T-cell (primary cell): ENCODE results near the gene GUCD1. TPM values are rescaled to one million over a fixed set of nuclear protein-coding genes. Genes with fewer than 3 reads are reported as not detected.
"Not testable (repeated sequence)": the region's sequence is repeated elsewhere in the genome, so short reads cannot be mapped to it uniquely, and the experiment has no call there.

ENCODE experiments used
- ATAC-seq, 4 experiments: fragments of 200-7000 bp in 3 of 4; fragments of 150-1000 bp in 1 of 4; cut with Tn5 transposase; replicated peaks in 1 of 4; 1 replicate in 3 of 4; 2 replicates in 1 of 4; pipeline ENCODE4 v1.10.0; 2021; ENCODE audit warnings: moderate library complexity in 3 of 4, mild to moderate bottlenecking in 2 of 4, moderate number of reproducible peaks in 1 of 4
- CTCF ChIA-PET, 2 donors: fragments of 300-600 bp; sonication (Branson Sonifier 250); formaldehyde crosslinking; loops; one replicate each; lab custom pipeline; 2022; ENCODE audit warnings: antibody characterized with exemption in 2 of 2; lab: Charles Lee
- POLR2A ChIA-PET, 2 donors: fragments of 300-600 bp; sonication (Branson Sonifier 250); formaldehyde crosslinking; loops; one replicate each; lab custom pipeline; 2022; ENCODE audit warnings: antibody characterized with exemption in 2 of 2; lab: Charles Lee
- DNase-seq, 35 experiments: peaks; one replicate each; pipeline versions ENCODE4 v3.0.0 to v3.0.0-alpha.2; 2013 to 2023
- H3K27ac ChIP-seq: one replicate; pipeline ENCODE4 v1.5.1; 2013; ENCODE audit warnings: low read length
- H3K27me3 ChIP-seq, 2 experiments: replicated peaks in 1 of 2; 1 replicate in 1 of 2; 2 replicates in 1 of 2; pipeline versions ENCODE4 v1.6.1 to v1.7.0; 2013; ENCODE audit warnings: low read length in 1 of 2, mixed read lengths in 1 of 2; ENCODE audit not compliant: control insufficient read depth in 2 of 2, insufficient read depth in 2 of 2; ENCODE audit errors: extremely low read depth in 1 of 2
- H3K36me3 ChIP-seq, 2 donors: 1 replicate in 1 of 2; 2 replicates in 1 of 2; pipeline versions ENCODE4 v1.6.1 to v1.7.0; 2013; ENCODE audit warnings: low read length in 1 of 2; ENCODE audit not compliant: control insufficient read depth in 2 of 2, insufficient read depth in 1 of 2; ENCODE audit errors: extremely low read depth in 1 of 2
- H3K4me1 ChIP-seq, 2 experiments: 1 replicate in 1 of 2; 2 replicates in 1 of 2; pipeline versions ENCODE4 v1.6.1 to v1.7.0; 2013; ENCODE audit warnings: low read length in 2 of 2, mixed read lengths in 1 of 2; ENCODE audit not compliant: insufficient read depth in 2 of 2, control insufficient read depth in 1 of 2; ENCODE audit errors: extremely low read depth in 1 of 2
- H3K4me3 ChIP-seq, 2 donors: 1 replicate in 1 of 2; 2 replicates in 1 of 2; pipeline versions ENCODE4 v1.5.1 to v1.7.0; 2013; ENCODE audit warnings: mild to moderate bottlenecking in 2 of 2, low read length in 1 of 2, moderate library complexity in 1 of 2; ENCODE audit not compliant: control insufficient read depth in 1 of 2; ENCODE audit errors: extremely low read depth in 1 of 2
- H3K9me3 ChIP-seq: 2 replicates; pipeline ENCODE4 v1.7.0; 2013
- H3K27ac Mint-ChIP-seq, 2 donors: one replicate each; pipeline ENCODE4 v1.8.0; 2020 to 2021; ENCODE audit warnings: mild to moderate bottlenecking in 2 of 2, mixed read lengths in 2 of 2
- H3K27me3 Mint-ChIP-seq, 2 donors: one replicate each; pipeline ENCODE4 v1.8.0; 2021 to 2022; ENCODE audit warnings: mixed read lengths in 2 of 2
- H3K36me3 Mint-ChIP-seq: one replicate; pipeline ENCODE4 v1.8.0; 2021; ENCODE audit warnings: mixed read lengths
- H3K4me1 Mint-ChIP-seq, 3 donors: one replicate each; pipeline ENCODE4 v1.8.0; 2020 to 2022; ENCODE audit warnings: mixed read lengths in 3 of 3, mild to moderate bottlenecking in 1 of 3
- H3K4me3 Mint-ChIP-seq, 3 donors: one replicate each; pipeline ENCODE4 v1.8.0; 2020 to 2022; ENCODE audit warnings: mild to moderate bottlenecking in 3 of 3, mixed read lengths in 3 of 3, moderate library complexity in 3 of 3
- H3K9me3 Mint-ChIP-seq, 3 donors: one replicate each; pipeline ENCODE4 v1.8.0; 2020 to 2022; ENCODE audit warnings: mixed read lengths in 3 of 3
- WGBS: methylation state at CpG from one replicate; pipeline ENCODE4 v1.1.5; 2013; ENCODE audit warnings: missing lambda C conversion rate; ENCODE audit not compliant: insufficient coverage; 5-methylcytosine and 5-hydroxymethylcytosine counted together
- total RNA-seq, 35 experiments: library from RNA in 6 of 35; stranded (reverse) in 6 of 35; fragments of 120-200 nt in 1 of 35; gene quantifications; one replicate each; pipeline versions ENCODE4 v1.2.1 to v1.2.4 and lab custom pipeline; 2013 to 2026

The GUCD1 gene
- total RNA-seq, 5 donors from 2014 or later (not counting 1 experiment from before 2014, with no cell fraction given), result 51.2 to 81.8 (median 73.0) TPM

DNA sequence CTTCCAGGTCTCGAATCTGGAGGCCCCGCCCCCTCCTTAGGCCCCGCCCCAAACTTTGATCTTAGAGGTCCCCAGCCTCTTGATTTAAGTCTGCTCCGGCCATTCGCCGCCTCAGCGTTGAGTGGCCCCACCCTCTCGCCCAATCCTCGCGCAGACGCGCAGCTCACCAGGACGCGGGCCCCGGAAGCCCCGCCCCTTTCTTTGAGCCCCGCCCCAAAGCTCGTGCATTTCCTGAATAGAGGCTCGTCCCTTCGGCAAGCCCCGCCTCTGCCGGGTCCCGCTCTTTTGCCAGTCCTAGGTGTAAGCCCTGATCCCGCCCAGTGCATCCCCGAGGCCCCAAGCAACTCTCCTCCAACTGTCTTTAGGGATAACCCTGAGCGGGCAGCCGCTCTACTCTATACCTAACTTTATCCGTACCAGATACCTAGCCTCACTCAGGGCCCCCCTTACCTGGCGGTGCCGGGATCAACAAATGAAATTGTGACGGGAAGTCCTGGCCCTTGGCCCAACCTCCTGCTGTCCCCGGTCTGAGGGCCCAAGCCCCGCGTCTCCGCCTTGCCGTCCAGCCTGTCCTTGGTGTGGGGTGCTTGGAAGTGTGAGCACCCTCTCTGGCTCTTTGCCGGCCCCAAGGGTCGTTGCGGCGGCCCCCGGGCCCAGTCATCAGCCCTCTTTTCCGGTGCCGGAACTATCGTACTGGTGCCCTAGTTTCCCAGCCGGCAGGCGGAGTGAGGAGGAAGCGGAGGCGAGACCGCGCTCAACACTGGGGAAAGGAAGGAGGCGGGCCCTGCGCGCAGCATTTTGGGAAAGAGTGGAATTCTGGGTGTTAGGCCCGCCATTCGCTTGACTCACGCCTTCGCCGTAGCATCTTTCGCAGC is 464 bp upstream of the GUCD1 start, which contains the start of gene SNRPD3:
Gene SNRPD3 (plus strand): TSS at position 835 of the 875 bp plus-strand sequence. CDS start 1,676 bp downstream, outside the sequence.
- H3K36me3 Mint-ChIP-seq, result peaks cover 20% of the 10 kb centered on the region
- H3K27ac Mint-ChIP-seq, result peak within 1 kb of the TSS; percentile 98 to 99
- DNase-seq (peak; percentile 95 to 100 (median 100)), ATAC-seq (peak; percentile 82 to 89 (median 84))
- peak within 1 kb of the TSS; percentile 93 to 99 (median 98) for H3K4me3 Mint-ChIP-seq
- Histone ChIP-seq H3K36me3 (peaks cover 4 to 35% of the 10 kb centered on the region in 2 donors), H3K4me1 (peaks cover 19 to 55% of the 10 kb centered on the region in 2 experiments), H3K4me3 (peak within 1 kb of the TSS; percentile 87 to 92), H3K9me3 (no peaks in the 10 kb centered on the region), H3K27me3 (no peaks in the 10 kb centered on the region), H3K27ac (peak within 1 kb of the TSS; percentile 87)
- H3K9me3 Mint-ChIP-seq, result no peaks in the 10 kb centered on the region
- peaks cover 65 to 73% (median 72%) of the 10 kb centered on the region in 3 donors for H3K4me1 Mint-ChIP-seq
- ChIA-PET POLR2A (interaction anchor here (0.5 to 0.7 kb wide), 3 partner anchors 40 to 433 kb away, joined by 3 to 4 read pairs (median 3); no protein-coding TSS in a partner anchor), CTCF (interaction anchor here (0.6 to 0.7 kb wide), 4 partner anchors 235 to 736 kb away, joined by 3 to 8 read pairs (median 5); no protein-coding TSS in a partner anchor)
- H3K27me3 Mint-ChIP-seq, result no peaks in the 10 kb centered on the region
- under 1% methylated on average over 59 of the region's 59 CpGs for WGBS

DNA sequence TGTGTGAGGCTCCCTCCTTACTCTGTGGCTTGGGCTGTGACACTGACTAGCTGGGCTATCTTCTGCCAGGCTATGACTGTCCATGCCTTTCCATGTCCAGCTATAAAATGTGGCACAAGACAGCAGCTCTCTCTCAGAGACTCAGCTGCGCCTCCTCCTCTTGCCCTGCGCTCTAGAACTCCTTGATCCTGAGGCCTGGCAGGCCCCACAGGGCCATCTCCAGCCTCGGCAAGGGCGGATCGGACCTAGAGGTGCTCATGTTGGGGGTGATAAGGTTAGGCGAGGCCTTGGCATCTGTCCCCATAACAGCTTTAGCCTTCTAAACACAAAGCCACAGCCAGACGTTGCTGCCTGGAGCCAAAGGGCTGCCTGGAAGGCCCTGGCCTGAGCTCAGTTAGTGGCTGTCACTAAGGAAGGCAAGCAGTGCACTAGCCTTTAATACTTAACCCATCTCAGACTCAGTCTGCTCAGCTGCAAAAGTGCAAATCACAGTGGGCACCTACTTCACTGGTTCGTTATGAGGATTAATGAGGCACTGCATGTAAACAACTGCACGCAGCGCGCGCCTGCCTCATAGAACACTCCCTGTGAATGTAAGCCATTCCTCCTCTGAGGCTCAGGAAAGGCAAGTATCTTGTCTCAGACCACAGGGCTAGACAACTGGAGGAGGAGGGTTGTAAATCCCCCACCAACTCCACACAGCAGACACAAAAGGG is 1.2 kb downstream of the GUCD1 start:
- peak overlapping the region; percentile 93 for H3K27ac Mint-ChIP-seq

DNA sequence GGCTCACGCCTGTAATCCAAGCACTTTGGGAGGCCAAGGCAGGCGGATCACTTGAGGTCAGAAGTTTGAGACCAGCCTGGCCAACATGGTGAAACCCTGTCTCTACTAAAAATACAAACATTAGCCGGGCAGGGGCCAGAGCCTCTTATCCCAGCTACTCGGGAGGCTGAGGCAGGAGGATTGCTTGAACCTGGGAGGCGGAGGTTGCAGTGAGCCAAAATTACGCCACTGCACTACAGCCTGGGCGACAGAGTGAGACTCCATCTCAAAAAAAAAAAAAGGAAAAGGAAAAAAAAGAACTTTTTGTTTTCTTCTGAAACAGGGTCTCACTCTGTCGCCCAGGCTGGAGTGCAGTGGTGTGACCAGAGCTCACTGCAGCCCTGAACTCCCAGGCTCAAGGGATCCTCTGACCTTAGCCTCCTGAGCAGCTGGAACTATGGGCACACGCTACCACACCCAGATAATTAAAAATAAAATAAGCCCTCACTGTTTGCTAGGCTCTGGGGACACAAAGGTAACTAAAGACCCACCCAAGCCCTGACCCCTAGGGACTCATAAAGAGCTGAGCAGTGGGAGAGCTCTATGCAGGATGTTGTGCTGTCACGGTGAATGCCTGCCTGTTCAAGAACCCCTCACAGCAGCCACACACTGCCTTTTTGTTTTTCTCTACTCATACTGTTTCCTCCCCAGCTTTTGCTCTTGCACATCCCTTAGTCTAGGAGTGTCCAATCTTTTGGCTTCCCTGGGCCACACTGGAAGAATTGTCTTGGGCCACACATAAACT is 2.2 kb downstream of the GUCD1 start:
- Mint-ChIP-seq H3K27ac (peak overlapping the region in 1 of 2 donors; percentile 55), H3K4me3 (peak overlapping the region; percentile 93 to 99 (median 98)), H3K4me1 (peaks cover 46 to 59% (median 53%) of the 10 kb centered on the region in 3 donors), H3K36me3 (peaks cover 18% of the 10 kb centered on the region)
- ChIA-PET CTCF (interaction anchor here in 1 of 2 donors (0.7 kb wide), 1 partner anchor 270 kb away, joined by 4 read pairs; no protein-coding TSS in a partner anchor), POLR2A (interaction anchor here in 1 of 2 donors (0.6 kb wide), 1 partner anchor 114 kb away, joined by 3 read pairs; no protein-coding TSS in a partner anchor)
- H3K27me3 Mint-ChIP-seq, H3K4me3 ChIP-seq, DNase-seq, H3K9me3 Mint-ChIP-seq, H3K27me3 ChIP-seq, ATAC-seq, H3K9me3 ChIP-seq, H3K27ac ChIP-seq: not testable (repeated sequence)
- Histone ChIP-seq H3K4me1 (peaks cover 19 to 53% of the 10 kb centered on the region in 2 experiments), H3K36me3 (peaks cover 6 to 30% of the 10 kb centered on the region in 2 donors)
- 100% methylated on average over 4 of the region's 10 CpGs for WGBS

More for the DNA sequence above, 1.2 kb downstream of the GUCD1 start:
- Mint-ChIP-seq H3K4me1 (peaks cover 57 to 66% (median 64%) of the 10 kb centered on the region in 3 donors), H3K36me3 (peaks cover 20% of the 10 kb centered on the region), H3K4me3 (peak overlapping the region; percentile 93 to 99 (median 98)), H3K27me3 (no peaks in the 10 kb centered on the region), H3K9me3 (no peaks in the 10 kb centered on the region)
- no peaks in the 10 kb centered on the region for H3K9me3 ChIP-seq
- H3K4me1 ChIP-seq, result peaks cover 19 to 54% of the 10 kb centered on the region in 2 experiments
- ATAC-seq (no peak), DNase-seq (peak in 7 of 35 experiments; percentile 2 to 25 (median 4))
- CTCF ChIA-PET, result no interaction called here
- H3K36me3 ChIP-seq, result peaks cover 4 to 32% of the 10 kb centered on the region in 2 donors
- 30% methylated on average over 1 of the region's 12 CpGs for WGBS
- H3K4me3 ChIP-seq, result peak overlapping the region; percentile 81 to 92
- peak overlapping the region; percentile 55 for H3K27ac ChIP-seq
- no peaks in the 10 kb centered on the region for H3K27me3 ChIP-seq
- POLR2A ChIA-PET, result no interaction called here

DNA sequence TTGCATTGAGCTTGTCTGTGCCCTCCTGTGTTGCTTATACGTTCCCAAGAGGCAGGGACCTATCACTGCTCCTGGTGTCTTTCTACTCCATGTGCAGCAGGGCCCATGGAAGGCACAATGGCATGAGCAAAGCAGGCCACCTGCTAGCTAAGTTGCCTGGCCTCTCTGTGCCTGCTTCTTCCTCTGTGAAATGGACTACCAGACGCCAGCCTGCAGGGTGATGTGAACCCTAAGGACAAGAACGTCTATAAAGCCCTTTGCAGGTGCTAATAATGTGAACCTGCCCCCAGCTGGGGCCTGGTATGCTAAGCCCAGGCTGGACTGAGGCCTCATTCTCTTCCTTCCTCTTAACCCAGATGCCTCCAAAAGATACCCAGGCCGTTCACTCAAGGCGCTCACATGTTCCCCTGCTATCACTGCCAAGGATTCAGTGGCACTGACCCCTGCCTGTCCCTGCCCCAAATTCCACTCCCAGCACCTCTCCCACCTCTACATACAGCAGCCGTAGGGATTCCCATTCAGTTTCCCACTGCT is 4.0 kb downstream of the GUCD1 start:
- ATAC-seq (no peak), DNase-seq (no peak)
- H3K4me1 Mint-ChIP-seq, result peaks cover 29 to 43% (median 40%) of the 10 kb centered on the region in 3 donors
- CTCF ChIA-PET, result no interaction called here
- Histone ChIP-seq H3K27me3 (no peaks in the 10 kb centered on the region), H3K27ac (no peak overlapping the region), H3K9me3 (no peaks in the 10 kb centered on the region), H3K4me1 (peaks cover 9 to 35% of the 10 kb centered on the region in 2 experiments), H3K36me3 (peaks cover 6 to 41% of the 10 kb centered on the region in 2 donors), H3K4me3 (no peak overlapping the region)
- H3K27ac Mint-ChIP-seq, result peak overlapping the region in 1 of 2 donors; percentile 16
- H3K9me3 Mint-ChIP-seq, result no peaks in the 10 kb centered on the region
- POLR2A ChIA-PET, result no interaction called here
- no peak overlapping the region for H3K4me3 Mint-ChIP-seq
- peaks cover 30% of the 10 kb centered on the region for H3K36me3 Mint-ChIP-seq
- no peaks in the 10 kb centered on the region for H3K27me3 Mint-ChIP-seq
- WGBS, result 91% methylated on average over 6 of the region's 6 CpGs

DNA sequence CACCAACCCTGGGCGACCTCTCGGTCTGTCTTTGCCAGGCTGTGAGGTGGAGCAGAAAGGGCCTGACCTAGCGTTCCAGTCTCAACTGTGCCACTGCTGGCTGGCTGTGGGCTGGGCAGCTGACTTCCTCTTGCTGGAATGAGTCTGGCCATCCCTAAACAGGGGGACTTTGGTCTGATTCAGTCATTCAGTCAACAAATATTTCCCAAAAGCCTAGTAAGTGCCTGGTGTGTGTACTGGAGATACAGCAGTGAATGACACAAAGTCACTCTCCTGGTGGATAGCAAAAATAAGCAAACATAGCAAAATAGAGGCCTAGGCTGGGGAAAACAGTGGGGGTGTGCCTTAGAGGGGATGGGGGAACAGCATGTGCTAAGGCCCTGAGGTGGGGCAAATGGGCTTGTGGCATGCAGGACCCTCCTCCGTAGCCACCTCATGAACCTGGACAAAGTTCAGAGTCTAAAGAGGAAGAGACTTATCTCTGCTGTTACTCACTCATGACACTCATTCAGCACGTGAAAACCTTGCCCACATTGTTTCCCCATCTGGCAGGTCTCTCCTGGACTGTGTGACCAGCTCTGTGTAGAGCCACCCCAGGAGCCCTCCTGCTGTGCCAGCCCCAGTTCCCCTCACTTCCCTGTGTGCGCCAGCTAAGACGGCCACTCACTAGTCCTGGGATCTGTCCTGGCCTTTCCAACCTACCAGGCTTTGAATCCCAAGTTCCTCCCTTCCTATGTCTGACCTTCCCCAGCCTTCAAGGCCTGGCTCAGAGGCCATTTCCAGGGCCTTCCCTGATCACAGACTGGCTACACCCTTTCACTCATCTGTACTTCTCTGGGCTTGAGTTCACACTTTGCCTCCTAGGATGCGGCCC is 4.7 kb downstream of the GUCD1 start:
- no peak overlapping the region for H3K27ac ChIP-seq
- ChIA-PET POLR2A (interaction anchor here in 1 of 2 donors (0.6 kb wide), 1 partner anchor 217 kb away, joined by 5 read pairs; no protein-coding TSS in a partner anchor), CTCF (no interaction called here)
- peaks cover 7 to 42% of the 10 kb centered on the region in 2 donors for H3K36me3 ChIP-seq
- peaks cover 9 to 35% of the 10 kb centered on the region in 2 experiments for H3K4me1 ChIP-seq
- DNase-seq (no peak), ATAC-seq (no peak)
- no peaks in the 10 kb centered on the region for H3K9me3 Mint-ChIP-seq
- no peaks in the 10 kb centered on the region for H3K9me3 ChIP-seq
- no peaks in the 10 kb centered on the region for H3K27me3 Mint-ChIP-seq
- H3K4me1 Mint-ChIP-seq, result peaks cover 28 to 39% (median 37%) of the 10 kb centered on the region in 3 donors
- H3K36me3 Mint-ChIP-seq, result peaks cover 30% of the 10 kb centered on the region
- no peaks in the 10 kb centered on the region for H3K27me3 ChIP-seq
- H3K27ac Mint-ChIP-seq, result peak overlapping the region in 1 of 2 donors; percentile 16
- WGBS, result 92% methylated on average over 7 of the region's 8 CpGs
- no peak overlapping the region for H3K4me3 ChIP-seq
- no peak overlapping the region for H3K4me3 Mint-ChIP-seq
